Neural progenitor cell (in vitro differentiated cells): ENCODE measurements around the gene RNF225. TPM values are rescaled to one million over a fixed set of nuclear protein-coding genes. Genes with fewer than 3 reads are reported as not detected.

Source experiments
- DNase-seq: peaks from one replicate; pipeline ENCODE4 v3.0.0-alpha.2; 2016; ENCODE audit warnings: low spot score
- H2AFZ ChIP-seq: fragments of 200-600 bp; sonication (generic); replicated peaks from 2 replicates; pipeline ENCODE4 v1.6.1; 2016; ENCODE audit warnings: antibody characterized with exemption
- H3F3A ChIP-seq: fragments of 200-600 bp; sonication (generic); 2 replicates; pipeline ENCODE4 v1.6.1; 2016; ENCODE audit warnings: antibody characterized with exemption, low read depth
- H3K27ac ChIP-seq: fragments of 200-600 bp; sonication (generic); 2 replicates; pipeline ENCODE4 v1.5.1; 2016; ENCODE audit warnings: mild to moderate bottlenecking
- H3K27me3 ChIP-seq: fragments of 200-600 bp; sonication (generic); 2 replicates; pipeline ENCODE4 v1.6.1; 2016; ENCODE audit warnings: mild to moderate bottlenecking, moderate library complexity
- H3K36me3 ChIP-seq: fragments of 200-600 bp; sonication (generic); 2 replicates; pipeline ENCODE4 v1.5.1; 2016
- H3K4me1 ChIP-seq: fragments of 200-600 bp; sonication (generic); 2 replicates; pipeline ENCODE4 v1.6.1; 2016; ENCODE audit warnings: mixed run types
- H3K4me2 ChIP-seq: fragments of 200-600 bp; sonication (generic); 2 replicates; pipeline ENCODE4 v1.6.1; 2016
- H3K4me3 ChIP-seq: fragments of 200-600 bp; sonication (generic); 2 replicates; pipeline ENCODE4 v1.5.1; 2016
- H3K79me2 ChIP-seq: fragments of 200-600 bp; sonication (generic); 2 replicates; pipeline ENCODE4 v1.6.1; 2016; ENCODE audit warnings: low read depth
- H3K9ac ChIP-seq: fragments of 200-600 bp; sonication (generic); 2 replicates; pipeline ENCODE4 v1.6.1; 2016
- H3K9me3 ChIP-seq: fragments of 200-600 bp; sonication (generic); 2 replicates; pipeline ENCODE4 v1.5.1; 2016; ENCODE audit warnings: low read depth
- H4K20me1 ChIP-seq: fragments of 200-600 bp; sonication (generic); 2 replicates; pipeline ENCODE4 v1.6.1; 2016; ENCODE audit warnings: low read depth
- H3K27ac Mint-ChIP-seq: 3 replicates; pipeline ENCODE4 v1.8.0; 2021; ENCODE audit warnings: mixed read lengths
- H3K27me3 Mint-ChIP-seq: 2 replicates; pipeline ENCODE4 v1.8.0; 2022; ENCODE audit warnings: low read depth, mild to moderate bottlenecking, inconsistent platforms, moderate library complexity, mixed read lengths; ENCODE audit not compliant: insufficient read depth
- H3K36me3 Mint-ChIP-seq: 3 replicates; pipeline ENCODE4 v1.8.0; 2021; ENCODE audit warnings: mixed read lengths
- H3K4me1 Mint-ChIP-seq: 3 replicates; pipeline ENCODE4 v1.8.0; 2021; ENCODE audit warnings: mixed read lengths
- H3K4me3 Mint-ChIP-seq: 3 replicates; pipeline ENCODE4 v1.8.0; 2021; ENCODE audit warnings: mild to moderate bottlenecking, moderate library complexity, mixed read lengths
- H3K9me3 Mint-ChIP-seq: 3 replicates; pipeline ENCODE4 v1.8.0; 2020; ENCODE audit warnings: mixed read lengths
- CTCF ChIP-seq: fragments of 200-600 bp; sonication (generic); IDR thresholded peaks from 2 replicates; pipeline ENCODE4 v1.5.1; 2017; ENCODE audit warnings: antibody characterized with exemption, mild to moderate bottlenecking
- EZH2 ChIP-seq: fragments of 200-600 bp; sonication (generic); IDR thresholded peaks from 2 replicates; pipeline ENCODE4 v1.6.1; 2017; ENCODE audit warnings: antibody characterized with exemption, mild to moderate bottlenecking, moderate library complexity
- EZH2phosphoT487 ChIP-seq: fragments of 200-600 bp; sonication (generic); IDR thresholded peaks from 2 replicates; pipeline ENCODE4 v1.6.1; 2017; ENCODE audit warnings: antibody characterized with exemption
- total RNA-seq: library from RNA; depleted of rRNA; stranded (reverse); fragments of >200 nt; gene quantifications from 2 replicates; pipeline ENCODE4 v1.2.3, GENCODE V29; 2015; ENCODE audit warnings: low replicate concordance

Gene RNF225
- total RNA-seq, 1 donor from 2014 or later: not detected

GRCh38 chr19:58353717-58354477 is 41.6 kb upstream of the RNF225 start:
- Histone ChIP-seq H3K9me3 (no peaks in the 10 kb centered on the region), H3K36me3 (no peaks in the 10 kb centered on the region), H3K4me2 (no peak overlapping the region), H3K4me1 (no peaks in the 10 kb centered on the region), H3F3A (no peaks in the 10 kb centered on the region), H3K79me2 (no peaks in the 10 kb centered on the region), H3K27ac (no peak overlapping the region), H3K27me3 (no peaks in the 10 kb centered on the region), H3K9ac (no peak overlapping the region), H4K20me1 (no peaks in the 10 kb centered on the region), H2AFZ (no peak overlapping the region), H3K4me3 (no peak overlapping the region)
- H3K27me3 Mint-ChIP-seq: peaks cover 15% of the 10 kb centered on the region
- H3K9me3 Mint-ChIP-seq: no peaks in the 10 kb centered on the region
- peaks cover 4% of the 10 kb centered on the region for H3K4me1 Mint-ChIP-seq
- no peak overlapping the region for H3K27ac Mint-ChIP-seq
- no peak for TF ChIP-seq CTCF
- no peak for TF ChIP-seq EZH2phosphoT487
- TF ChIP-seq EZH2: no peak
- H3K4me3 Mint-ChIP-seq: peak overlapping the region; percentile 59
- peaks cover 5% of the 10 kb centered on the region for H3K36me3 Mint-ChIP-seq
- no peak for DNase-seq

DNA sequence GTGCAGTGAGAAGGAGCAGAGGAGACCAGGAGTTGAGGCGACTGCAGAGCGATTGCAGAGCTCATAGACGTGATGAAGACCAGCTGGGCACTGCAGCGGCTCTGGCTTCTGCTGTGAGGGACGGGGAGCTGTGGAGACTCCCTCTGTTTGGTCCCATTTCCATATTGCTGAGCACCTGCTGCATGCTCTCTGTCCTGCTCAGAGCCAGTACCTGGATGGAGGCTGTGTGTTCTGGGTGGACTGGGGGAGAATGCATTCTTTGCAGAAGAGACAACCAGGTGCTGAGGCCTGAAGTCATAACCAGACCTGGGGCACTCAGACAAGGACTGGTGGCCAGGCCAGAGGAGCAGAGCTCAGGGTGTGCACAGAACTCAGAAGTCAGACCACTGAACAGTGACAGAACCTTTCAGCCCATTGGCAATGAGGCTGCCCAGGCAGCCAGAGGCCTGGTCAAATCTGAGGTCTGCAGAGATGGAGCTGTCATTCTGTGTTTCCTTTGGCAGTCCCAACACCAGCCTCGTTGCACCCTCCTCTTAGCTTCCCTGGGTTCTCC is 40.9 kb upstream of the RNF225 start:
- Mint-ChIP-seq H3K4me3 (peak overlapping the region; percentile 59), H3K9me3 (no peaks in the 10 kb centered on the region), H3K36me3 (peaks cover 4% of the 10 kb centered on the region), H3K27me3 (peaks cover 15% of the 10 kb centered on the region), H3K27ac (no peak overlapping the region), H3K4me1 (peaks cover 2% of the 10 kb centered on the region)
- H3K27me3 ChIP-seq: no peaks in the 10 kb centered on the region
- no peaks in the 10 kb centered on the region for H3K36me3 ChIP-seq
- H4K20me1 ChIP-seq: no peaks in the 10 kb centered on the region
- no peak overlapping the region for H2AFZ ChIP-seq
- no peaks in the 10 kb centered on the region for H3F3A ChIP-seq
- TF ChIP-seq EZH2phosphoT487: no peak
- no peak for TF ChIP-seq EZH2
- no peak for TF ChIP-seq CTCF
- no peak for DNase-seq
- H3K27ac ChIP-seq: no peak overlapping the region
- no peak overlapping the region for H3K4me3 ChIP-seq
- no peaks in the 10 kb centered on the region for H3K4me1 ChIP-seq
- no peaks in the 10 kb centered on the region for H3K9me3 ChIP-seq
- H3K4me2 ChIP-seq: no peak overlapping the region
- no peak overlapping the region for H3K9ac ChIP-seq
- no peaks in the 10 kb centered on the region for H3K79me2 ChIP-seq

DNA sequence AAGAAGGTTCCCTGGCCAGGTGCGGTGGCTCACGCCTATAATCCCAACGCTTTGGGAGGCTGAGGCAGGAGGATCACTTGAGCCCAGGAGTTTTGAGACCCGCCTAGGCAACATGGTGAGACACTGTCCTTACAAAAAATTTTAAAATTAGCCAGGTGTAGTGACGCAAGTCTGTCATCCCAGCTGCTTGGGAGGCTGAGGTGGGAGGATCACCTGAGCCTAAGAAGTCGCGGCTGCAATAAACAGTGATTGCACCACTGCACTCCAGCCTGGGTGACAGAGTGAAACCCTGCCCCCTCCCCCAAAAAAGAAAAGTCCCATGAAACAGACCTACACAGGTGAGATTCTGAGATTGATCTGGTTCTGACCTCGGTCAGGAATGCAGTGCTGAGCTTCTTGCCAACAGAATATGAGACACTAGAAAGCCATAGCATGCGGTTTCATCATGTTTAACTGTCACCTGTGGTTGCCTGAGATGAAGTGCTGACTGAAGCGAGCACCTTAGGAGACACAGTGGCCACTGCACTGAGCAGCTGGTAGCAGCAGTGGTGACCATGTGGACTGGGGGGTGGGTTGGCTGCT is 40.1 kb upstream of the RNF225 start:
- DNase-seq: no peak
- Histone ChIP-seq H3K4me1 (no peaks in the 10 kb centered on the region), H3K4me2 (no peak overlapping the region), H3K36me3 (no peaks in the 10 kb centered on the region), H2AFZ (no peak overlapping the region), H3K27me3 (no peaks in the 10 kb centered on the region), H3K9ac (no peak overlapping the region), H3K9me3 (no peaks in the 10 kb centered on the region), H3K79me2 (no peaks in the 10 kb centered on the region), H3K27ac (no peak overlapping the region), H3F3A (no peaks in the 10 kb centered on the region), H3K4me3 (no peak overlapping the region), H4K20me1 (no peaks in the 10 kb centered on the region)
- Mint-ChIP-seq H3K27ac (no peak overlapping the region), H3K4me3 (no peak overlapping the region), H3K36me3 (peaks cover 2% of the 10 kb centered on the region), H3K27me3 (peaks cover 15% of the 10 kb centered on the region), H3K9me3 (no peaks in the 10 kb centered on the region), H3K4me1 (peaks cover 2% of the 10 kb centered on the region)
- no peak for TF ChIP-seq EZH2
- no peak for TF ChIP-seq EZH2phosphoT487
- TF ChIP-seq CTCF: no peak
